Left ventricle myocardium inferior (tissue), 1 donor: ENCODE results near the gene ZNF177. TPM values are rescaled to one million over a fixed set of nuclear protein-coding genes. Genes with fewer than 3 reads are reported as not detected.

Experiments used
- DNase-seq: peaks from one replicate; pipeline ENCODE4 v3.0.0-alpha.2; 2020
- H3K27ac ChIP-seq: fragments of 200-600 bp; replicated peaks from 2 replicates; pipeline ENCODE4 v1.8.0; 2021
- H3K27me3 ChIP-seq: fragments of 200-600 bp; 2 replicates; pipeline ENCODE4 v1.8.0; 2021; ENCODE audit warnings: low read depth
- H3K36me3 ChIP-seq: fragments of 200-600 bp; 2 replicates; pipeline ENCODE4 v1.8.0; 2021
- H3K4me1 ChIP-seq: fragments of 200-600 bp; 2 replicates; pipeline ENCODE4 v1.8.0; 2021
- H3K4me3 ChIP-seq: fragments of 200-600 bp; 2 replicates; pipeline ENCODE4 v1.8.0; 2021; ENCODE audit warnings: mild to moderate bottlenecking, moderate library complexity
- H3K9me3 ChIP-seq: fragments of 200-600 bp; replicated peaks from 2 replicates; pipeline ENCODE4 v1.8.0; 2021
- CTCF ChIP-seq: fragments of 200-600 bp; IDR thresholded peaks from 2 replicates; pipeline ENCODE4 v1.8.0; 2021; ENCODE audit warnings: antibody characterized with exemption, mild to moderate bottlenecking, borderline replicate concordance
- intact Hi-C: fragments of 100-400 bp; cut with micrococcal nuclease; formaldehyde crosslinking; loops from one replicate; pipeline ENCODE4 v1.11.0; 2022
- total RNA-seq: library from RNA; stranded (reverse); fragmentation: NEBNext Ultra II Directional; extraction: Animal tissue kit (Norgen Biotek cat#: 25700); gene quantifications from one replicate; pipeline ENCODE4 v1.2.1, GENCODE V29; 2021
- donor health status: DM: no; HTN: yes; CAD: no; lungs with severe emphysema.

Gene ZNF177
- total RNA-seq, 1 donor from 2014 or later: 3.5 TPM

DNA sequence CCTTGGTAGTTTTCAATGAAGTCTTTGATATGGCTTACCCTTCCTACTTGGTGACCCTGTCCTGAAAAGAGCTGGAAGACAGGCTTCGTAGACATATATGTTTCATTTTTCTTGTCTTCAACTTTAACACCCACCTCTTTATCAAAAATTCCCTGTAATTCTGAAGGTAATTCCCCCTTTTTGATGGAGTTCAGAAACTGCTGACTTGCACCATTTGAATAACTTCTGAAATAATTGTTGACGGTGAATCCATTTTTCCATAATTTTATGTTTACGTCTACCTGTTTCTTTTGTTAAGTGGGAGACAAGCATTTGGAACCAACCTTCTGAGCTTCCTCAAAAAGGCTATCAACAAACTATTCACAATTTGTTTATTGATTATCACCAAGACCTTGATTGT, 14.6 kb upstream of the ZNF177 start:
- intact Hi-C loops: no loop called here
- DNase-seq: no peak
- Histone ChIP-seq H3K4me3 (no peak overlapping the region), H3K9me3 (peaks cover 100% of the 10 kb centered on the region), H3K27me3 (no peaks in the 10 kb centered on the region), H3K4me1 (no peaks in the 10 kb centered on the region), H3K27ac (no peak overlapping the region), H3K36me3 (peaks cover 100% of the 10 kb centered on the region)
- no peak for TF ChIP-seq CTCF

- H3K4me1 ChIP-seq: no peaks in the 10 kb centered on the region
- no peak overlapping the region for H3K27ac ChIP-seq
- intact Hi-C loops: no loop called here
- H3K9me3 ChIP-seq: peaks cover 100% of the 10 kb centered on the region
- H3K36me3 ChIP-seq: peaks cover 100% of the 10 kb centered on the region
- no peak for TF ChIP-seq CTCF
- H3K27me3 ChIP-seq: no peaks in the 10 kb centered on the region
- H3K4me3 ChIP-seq: no peak overlapping the region
- DNase-seq: no peak
Measured at GRCh38 chr19:9348671-9349070, 14.1 kb upstream of the ZNF177 start.

GRCh38 chr19:9352505-9352904, 10.3 kb upstream of the ZNF177 start:
- peaks cover 100% of the 10 kb centered on the region for H3K9me3 ChIP-seq

DNA sequence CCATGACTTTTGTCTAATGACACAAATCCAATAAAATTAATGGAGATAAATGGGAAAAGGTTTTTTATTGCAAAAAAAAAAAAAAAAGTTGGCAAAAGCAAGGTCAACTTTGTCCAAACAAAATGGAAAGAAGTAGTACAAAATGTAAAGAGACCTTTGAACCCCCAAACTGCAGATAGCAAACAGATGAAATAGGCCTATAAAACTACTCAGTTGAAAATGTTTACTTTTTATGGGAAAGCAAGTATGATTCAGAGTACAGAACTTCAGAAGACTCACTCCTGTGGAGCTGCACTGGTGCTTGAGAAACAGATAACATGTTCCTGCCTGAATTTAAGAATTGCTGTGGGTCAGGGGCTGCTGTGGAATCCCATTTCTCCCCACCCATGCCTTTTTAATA, 9.8 kb upstream of the ZNF177 start:
- intact Hi-C loops: no loop called here
- Histone ChIP-seq H3K36me3 (peaks cover 100% of the 10 kb centered on the region), H3K4me3 (no peak overlapping the region), H3K9me3 (peaks cover 100% of the 10 kb centered on the region), H3K27ac (no peak overlapping the region), H3K4me1 (no peaks in the 10 kb centered on the region), H3K27me3 (no peaks in the 10 kb centered on the region)
- DNase-seq: no peak
- no peak for TF ChIP-seq CTCF

More at GRCh38 chr19:9352505-9352904, 10.3 kb upstream of the ZNF177 start:
- H3K27ac ChIP-seq: no peak overlapping the region
- H3K4me1 ChIP-seq: no peaks in the 10 kb centered on the region
- H3K4me3 ChIP-seq: no peak overlapping the region
- DNase-seq: no peak
- no peak for TF ChIP-seq CTCF
- intact Hi-C loops: no loop called here
- no peaks in the 10 kb centered on the region for H3K27me3 ChIP-seq
- H3K36me3 ChIP-seq: peaks cover 100% of the 10 kb centered on the region

GRCh38 chr19:9354651-9355050, 8.2 kb upstream of the ZNF177 start:
- no peak for DNase-seq
- no peak overlapping the region for H3K27ac ChIP-seq
- no peaks in the 10 kb centered on the region for H3K4me1 ChIP-seq
- intact Hi-C loops: no loop called here
- peaks cover 100% of the 10 kb centered on the region for H3K9me3 ChIP-seq
- TF ChIP-seq CTCF: no peak
- no peaks in the 10 kb centered on the region for H3K27me3 ChIP-seq
- H3K36me3 ChIP-seq: peaks cover 100% of the 10 kb centered on the region
- H3K4me3 ChIP-seq: no peak overlapping the region
